WI38 (cell line): ENCODE measurements around the gene FAM200C.
"Not testable (repeated sequence)": the region's sequence is repeated elsewhere in the genome, so short reads cannot be mapped to it uniquely, and the experiment has no call there.

Source experiments
- H3K4me3 ChIP-seq: 2 replicates; pipeline ENCODE4 v1.5.1; 2011; ENCODE audit warnings: low read depth, mild to moderate bottlenecking, control low read depth, low read length
- TF ChIP-seq, protein P1 (sequence below): IDR thresholded peaks from 2 replicates; pipeline ENCODE4 v1.5.1; 2012; ENCODE audit warnings: low read depth, mild to moderate bottlenecking, control low read depth, low read length

The FAM200C gene

DNA sequence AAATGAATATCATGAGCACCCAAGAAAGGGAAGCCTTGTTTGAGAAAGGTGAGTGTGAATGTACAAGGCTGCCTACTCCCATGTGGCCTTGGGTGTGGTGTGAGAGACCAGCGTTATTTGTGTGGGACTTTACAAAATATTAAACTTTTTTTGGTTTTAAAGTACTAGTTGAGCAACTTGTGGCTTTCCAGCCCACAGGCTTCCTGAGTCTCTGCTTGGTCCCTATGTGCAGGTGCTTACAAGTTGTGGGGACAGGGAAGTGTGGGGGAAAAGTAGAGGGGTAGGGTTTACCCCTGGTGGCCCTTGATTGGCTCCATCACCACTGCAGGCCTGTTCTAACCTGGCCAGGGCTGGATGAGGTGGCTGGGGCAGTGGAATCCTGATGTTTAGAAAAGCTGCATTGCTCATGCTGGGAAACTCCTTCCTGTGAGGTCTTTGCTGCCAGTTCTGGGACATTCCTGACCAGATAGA lies 41.5 kb upstream of the FAM200C start:
- H3K4me3 ChIP-seq, result no peak overlapping the region
- TF ChIP-seq, protein P1, sequence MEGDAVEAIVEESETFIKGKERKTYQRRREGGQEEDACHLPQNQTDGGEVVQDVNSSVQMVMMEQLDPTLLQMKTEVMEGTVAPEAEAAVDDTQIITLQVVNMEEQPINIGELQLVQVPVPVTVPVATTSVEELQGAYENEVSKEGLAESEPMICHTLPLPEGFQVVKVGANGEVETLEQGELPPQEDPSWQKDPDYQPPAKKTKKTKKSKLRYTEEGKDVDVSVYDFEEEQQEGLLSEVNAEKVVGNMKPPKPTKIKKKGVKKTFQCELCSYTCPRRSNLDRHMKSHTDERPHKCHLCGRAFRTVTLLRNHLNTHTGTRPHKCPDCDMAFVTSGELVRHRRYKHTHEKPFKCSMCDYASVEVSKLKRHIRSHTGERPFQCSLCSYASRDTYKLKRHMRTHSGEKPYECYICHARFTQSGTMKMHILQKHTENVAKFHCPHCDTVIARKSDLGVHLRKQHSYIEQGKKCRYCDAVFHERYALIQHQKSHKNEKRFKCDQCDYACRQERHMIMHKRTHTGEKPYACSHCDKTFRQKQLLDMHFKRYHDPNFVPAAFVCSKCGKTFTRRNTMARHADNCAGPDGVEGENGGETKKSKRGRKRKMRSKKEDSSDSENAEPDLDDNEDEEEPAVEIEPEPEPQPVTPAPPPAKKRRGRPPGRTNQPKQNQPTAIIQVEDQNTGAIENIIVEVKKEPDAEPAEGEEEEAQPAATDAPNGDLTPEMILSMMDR, result no peak

DNA sequence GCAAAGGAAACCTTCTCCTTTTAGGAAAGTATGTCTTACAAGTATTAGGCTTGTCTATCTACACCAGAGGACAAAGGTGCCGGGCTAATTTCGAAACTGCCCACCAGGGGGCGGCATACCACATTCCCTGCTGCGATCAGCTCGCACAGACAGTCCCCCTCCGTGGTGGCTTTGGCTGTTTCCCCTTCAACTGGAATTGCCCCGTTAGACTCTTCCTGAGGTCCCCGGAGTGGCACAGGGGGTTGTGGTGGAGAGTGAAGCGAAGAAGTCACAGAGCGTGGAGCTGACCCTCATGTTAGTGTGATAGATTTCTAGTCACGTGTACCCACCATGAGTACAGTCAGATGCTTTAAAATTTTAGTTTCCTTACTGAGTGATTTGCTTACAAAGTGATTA lies 39.3 kb upstream of the FAM200C start:
- TF ChIP-seq, protein P1, result peak; percentile 77
- H3K4me3 ChIP-seq, result peak overlapping the region; percentile 59

DNA sequence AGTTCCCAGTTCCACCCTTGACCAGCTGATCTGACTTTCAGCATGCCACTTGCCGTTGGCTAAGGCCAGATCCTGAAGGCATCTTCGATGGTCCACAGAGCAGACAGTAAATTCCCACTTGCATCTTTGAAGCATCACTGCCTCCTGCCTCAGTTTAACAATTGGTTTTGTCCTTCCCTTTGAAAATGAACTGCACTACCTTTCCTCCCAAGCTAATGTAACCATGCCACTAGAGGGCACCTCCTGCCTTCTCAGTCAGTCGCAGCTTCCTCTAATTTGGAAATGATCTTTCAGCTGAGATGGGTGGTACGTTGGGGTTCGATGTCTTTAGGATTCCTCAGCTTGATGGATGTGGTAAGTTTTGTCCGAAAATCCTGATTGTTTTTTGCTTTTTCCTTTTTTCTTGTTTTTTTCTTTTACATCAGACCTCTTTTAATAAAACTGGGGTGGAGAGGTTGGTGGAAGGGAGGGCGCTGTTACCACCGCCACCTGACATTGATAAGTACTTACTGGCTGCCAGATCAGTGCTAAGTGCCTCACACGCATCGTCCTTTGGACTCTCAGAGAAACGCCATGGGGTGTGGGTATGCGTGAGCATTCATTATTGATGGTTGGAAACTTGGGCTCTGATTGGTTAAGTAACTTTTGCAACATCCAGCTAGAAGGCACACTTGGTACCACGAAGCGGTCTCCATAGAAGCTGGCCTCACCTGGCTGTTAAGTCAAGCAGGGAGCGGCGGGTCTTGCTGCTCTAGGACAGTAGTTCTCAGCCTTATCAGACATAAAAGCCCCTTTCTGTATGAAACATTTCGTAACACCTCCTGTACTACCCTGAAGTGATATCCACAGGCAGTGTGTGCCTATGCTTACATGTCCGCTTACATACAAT lies 38.7 kb upstream of the FAM200C start:
- TF ChIP-seq, protein P1, result peak; percentile 72; the same call in 1 of the 2 replicates
- peak overlapping the region; percentile 59 for H3K4me3 ChIP-seq

- TF ChIP-seq, protein P1, result no peak
These were observed 37.4 kb upstream of the FAM200C start for GRCh38 chr5:160437271-160437670.

DNA sequence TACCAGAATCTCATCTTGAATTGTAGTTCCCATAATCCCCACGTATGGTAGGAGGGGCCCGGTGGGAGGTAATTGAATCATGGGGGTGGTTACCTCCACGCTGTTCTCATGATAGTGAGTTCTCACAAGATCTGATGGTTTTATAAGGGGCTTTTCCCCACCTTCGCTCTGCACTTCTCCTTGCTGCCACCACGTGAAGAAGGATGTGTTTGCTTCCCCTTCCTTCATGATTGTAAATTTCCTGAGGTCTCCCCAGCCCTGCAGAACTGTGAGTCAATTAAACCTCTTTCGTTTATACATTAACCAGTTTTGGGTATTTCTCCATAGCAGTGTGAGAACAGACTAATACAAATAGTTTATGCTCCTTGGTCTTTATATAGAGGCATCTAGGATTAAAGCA lies 36.8 kb upstream of the FAM200C start:
- H3K4me3 ChIP-seq, result not testable (repeated sequence)

More at GRCh38 chr5:160437271-160437670, 37.4 kb upstream of the FAM200C start:
- no peak overlapping the region for H3K4me3 ChIP-seq

GRCh38 chr5:160436017-160436416 lies 36.2 kb upstream of the FAM200C start:
- TF ChIP-seq, protein P1, result no peak
- H3K4me3 ChIP-seq, result no peak overlapping the region

GRCh38 chr5:160435532-160435931 lies 35.7 kb upstream of the FAM200C start:
- TF ChIP-seq, protein P1, result no peak
- no peak overlapping the region for H3K4me3 ChIP-seq
